ENCODE measurements around the gene COG7. TPM values are rescaled to one million over a fixed set of nuclear protein-coding genes. Genes with fewer than 3 reads are reported as not detected.

Gene COG7
- total RNA-seq, 1 experiment from 2014 or later = 17.9 TPM

DNA sequence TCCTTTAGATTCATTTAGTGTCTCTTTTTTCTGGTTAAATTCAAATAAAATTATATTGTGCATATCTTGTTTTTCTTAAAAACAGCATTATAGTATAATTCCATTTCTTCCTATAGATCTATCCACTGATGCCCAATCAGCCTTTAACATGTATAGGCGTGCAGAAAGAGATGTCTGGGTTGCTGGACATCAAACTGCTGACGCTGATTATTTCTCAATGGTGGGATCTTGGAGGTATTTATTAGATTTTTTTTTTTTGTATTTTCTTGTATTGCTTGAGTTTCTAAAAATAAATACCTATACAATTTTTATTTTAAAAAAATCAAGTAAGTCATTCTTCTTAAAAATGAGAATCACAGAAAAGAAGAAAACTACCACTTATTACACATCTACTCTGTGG lies 50.9 kb downstream of the COG7 start:
- Histone ChIP-seq H3K9me3 (ENCODE audit: control insufficient read depth, low read depth, low read length) (no peaks in the 10 kb centered on the region), H3K18ac (ENCODE audit: insufficient read length, low read depth, low read length) (no peak overlapping the region), H3K23me2 (ENCODE audit: insufficient read length, low read depth, low read length, poor library complexity, severe bottlenecking) (no peaks in the 10 kb centered on the region), H2AFZ (ENCODE audit: low read length) (no peak overlapping the region), H3K4me1 (ENCODE audit: insufficient read depth, low read length) (peaks cover 8% of the 10 kb centered on the region; the same call in 1 of the 2 replicates), H2AK5ac (ENCODE audit: insufficient read length, low read length) (no peak overlapping the region), H3K79me1 (ENCODE audit: insufficient read depth, low read depth, low read length, poor library complexity, severe bottlenecking) (no peaks in the 10 kb centered on the region), H2BK120ac (ENCODE audit: low read depth, low read length, poor library complexity, severe bottlenecking) (no peak overlapping the region), H3T11ph (ENCODE audit: low read length) (no peak overlapping the region), H4K5ac (ENCODE audit: insufficient read length, low read depth, low read length) (no peak overlapping the region), H4K8ac (replicated peaks; ENCODE audit: insufficient read length, low read depth, low read length) (no peak overlapping the region), H3K56ac (ENCODE audit: insufficient read length, low read depth, low read length) (no peak overlapping the region), H3K4me2 (ENCODE audit: insufficient read depth, insufficient read length, low read length) (no peak overlapping the region), H3K27ac (ENCODE audit: insufficient read length, low read depth, low read length) (no peak overlapping the region), H4K91ac (ENCODE audit: insufficient read length, low read depth, low read length) (no peak overlapping the region), H3K23ac (ENCODE audit: insufficient read length, low read depth, low read length) (no peak overlapping the region), H3K79me2 (ENCODE audit: insufficient read depth, low read length) (no peaks in the 10 kb centered on the region), H3K9ac (ENCODE audit: extremely low read depth, insufficient read length, low read length) (no peak overlapping the region), H2BK12ac (ENCODE audit: insufficient read length, low read depth, low read length) (no peak overlapping the region), H2BK20ac (ENCODE audit: low read depth, low read length, poor library complexity, severe bottlenecking) (no peak overlapping the region), H2BK5ac (ENCODE audit: insufficient read length, low read length) (no peak overlapping the region), H4K20me1 (ENCODE audit: control insufficient read depth, insufficient read depth, insufficient read length) (no peaks in the 10 kb centered on the region), H3K4ac (ENCODE audit: low read depth, low read length) (no peak overlapping the region), H3K27me3 (ENCODE audit: insufficient read depth, low read length) (no peaks in the 10 kb centered on the region), H2BK15ac (ENCODE audit: low read depth, low read length) (no peak overlapping the region), H3K14ac (ENCODE audit: insufficient read depth, low read length) (no peak overlapping the region)
- Mint-ChIP-seq H3K36me3 (ENCODE audit: insufficient read depth in 1 of 3, low read depth in 3 of 3) (peaks cover 9 to 69% (median 48%) of the 10 kb centered on the region in 3 experiments), H3K27ac (no peak overlapping the region), H3K4me3 (no peak overlapping the region), H3K4me1 (peaks cover 33 to 37% of the 10 kb centered on the region in 2 experiments), H3K9me3 (no peaks in the 10 kb centered on the region), H3K27me3 (ENCODE audit: low read depth) (no peaks in the 10 kb centered on the region)
- no peak for DNase-seq
- no CpG with 5 or more reads among the region's 2 CpGs for WGBS (ENCODE audit: extremely low coverage, insufficient read length, low lambda C conversion rate)
- TF ChIP-seq, protein P1, sequence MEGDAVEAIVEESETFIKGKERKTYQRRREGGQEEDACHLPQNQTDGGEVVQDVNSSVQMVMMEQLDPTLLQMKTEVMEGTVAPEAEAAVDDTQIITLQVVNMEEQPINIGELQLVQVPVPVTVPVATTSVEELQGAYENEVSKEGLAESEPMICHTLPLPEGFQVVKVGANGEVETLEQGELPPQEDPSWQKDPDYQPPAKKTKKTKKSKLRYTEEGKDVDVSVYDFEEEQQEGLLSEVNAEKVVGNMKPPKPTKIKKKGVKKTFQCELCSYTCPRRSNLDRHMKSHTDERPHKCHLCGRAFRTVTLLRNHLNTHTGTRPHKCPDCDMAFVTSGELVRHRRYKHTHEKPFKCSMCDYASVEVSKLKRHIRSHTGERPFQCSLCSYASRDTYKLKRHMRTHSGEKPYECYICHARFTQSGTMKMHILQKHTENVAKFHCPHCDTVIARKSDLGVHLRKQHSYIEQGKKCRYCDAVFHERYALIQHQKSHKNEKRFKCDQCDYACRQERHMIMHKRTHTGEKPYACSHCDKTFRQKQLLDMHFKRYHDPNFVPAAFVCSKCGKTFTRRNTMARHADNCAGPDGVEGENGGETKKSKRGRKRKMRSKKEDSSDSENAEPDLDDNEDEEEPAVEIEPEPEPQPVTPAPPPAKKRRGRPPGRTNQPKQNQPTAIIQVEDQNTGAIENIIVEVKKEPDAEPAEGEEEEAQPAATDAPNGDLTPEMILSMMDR (conservative IDR thresholded peaks at IDR 0.05) = no peak

Measured in H9 (cell line).